ENCODE results near the gene SMARCA4. TPM values are rescaled to one million over a fixed set of nuclear protein-coding genes. Genes with fewer than 3 reads are reported as not detected.
A peak's percentile ranks its signal among the peaks of the same experiment; 100 is the strongest.

Gene SMARCA4
- 10 to 100 TPM; 69.6 to 74.5 TPM for total RNA-seq
- 56.7 TPM for polyA plus RNA-seq (2013, experiment 1 of 2)
- polyA plus RNA-seq (2013, experiment 2 of 2) = 66.0 TPM
- 78.7 to 314 (median 136) reads per million in 172 experiments for total RNA-seq

- H3K36me3 ChIP-seq (ENCODE audit: insufficient read depth, low read length) = no peaks in the 10 kb centered on the region
- peaks cover 46% of the 10 kb centered on the region for H3K4me1 ChIP-seq (ENCODE audit: insufficient read depth, low read length)
- Mint-ChIP-seq H3K4me3 (peak within 1 kb of the TSS; percentile 94), H3K4me1 (ENCODE audit: low read depth) (peaks cover 39% of the 10 kb centered on the region), H3K9me3 (no peaks in the 10 kb centered on the region), H3K27ac (peak within 1 kb of the TSS; percentile 89), H3K27me3 (no peaks in the 10 kb centered on the region), H3K36me3 (ENCODE audit: low read depth) (peaks cover 8% of the 10 kb centered on the region)
- H3K9me3 ChIP-seq (ENCODE audit: control insufficient read depth in 1 of 2, insufficient read depth in 1 of 2, low read length in 2 of 2) = no peaks in the 10 kb centered on the region
- CTCF ChIA-PET = interaction anchor here (1.3 kb wide), 1 partner anchor 18 kb away, joined by 8 read pairs; no protein-coding TSS in a partner anchor
- ATAC-seq (ENCODE audit: poor library complexity) (peak; percentile 75), DNase-seq (peak; percentile 93 to 100 (median 98))
- intact Hi-C loops (cut with DNase I, micrococcal nuclease) = loop anchor here (2.0 to 10.0 kb wide), 3 partner anchors 33 to 134 kb away; partner anchors contain the start of genes TIMM29 (in 1 of the 2) and YIPF2 (in 1 of the 2)
- H3K27me3 ChIP-seq (ENCODE audit: control insufficient read depth in 1 of 2, insufficient read depth in 2 of 2, low read length in 2 of 2) = no peaks in the 10 kb centered on the region
- no peak for TF ChIP-seq CTCF (IDR thresholded peaks at IDR 0.05)
- peak within 1 kb of the TSS; percentile 91 for H3K4me3 ChIP-seq (ENCODE audit: low read length)
- H3K27ac ChIP-seq (ENCODE audit: low read depth in 1 of 2, low read length in 2 of 2) = peak within 1 kb of the TSS; percentile 91 to 92
- POLR2A ChIA-PET = interaction anchor here (0.6 to 1.7 kb wide), 9 partner anchors 13 to 475 kb away, joined by 3 to 8 read pairs (median 4); partner anchors contain the start of genes ODAD3, PRKCSH and TMED1
Observed at GRCh38 chr19:10960314-10961072, at the start of gene SMARCA4. TSS of gene SMARCA4 (plus strand) at chr19:10961030. CDS start at chr19:10984152, 23,122 bp downstream.

- Mint-ChIP-seq H3K9me3 (no peaks in the 10 kb centered on the region), H3K4me1 (ENCODE audit: low read depth) (no peaks in the 10 kb centered on the region), H3K27ac (no peak overlapping the region), H3K36me3 (ENCODE audit: low read depth) (peaks cover 18% of the 10 kb centered on the region), H3K27me3 (no peaks in the 10 kb centered on the region), H3K4me3 (no peak overlapping the region)
- ATAC-seq (ENCODE audit: poor library complexity) = no peak
- ChIA-PET POLR2A (no interaction called here), CTCF (no interaction called here)
- Histone ChIP-seq H3K4me1 (ENCODE audit: insufficient read depth, low read length) (no peaks in the 10 kb centered on the region), H3K27me3 (ENCODE audit: control insufficient read depth in 1 of 2, insufficient read depth in 2 of 2, low read length in 2 of 2) (no peaks in the 10 kb centered on the region), H3K9me3 (ENCODE audit: control insufficient read depth in 1 of 2, insufficient read depth in 1 of 2, low read length in 2 of 2) (no peaks in the 10 kb centered on the region), H3K27ac (ENCODE audit: low read depth in 1 of 2, low read length in 2 of 2) (no peak overlapping the region), H3K4me3 (ENCODE audit: low read length) (no peak overlapping the region), H3K36me3 (ENCODE audit: insufficient read depth, low read length) (peaks cover 43% of the 10 kb centered on the region)
- peak in 1 of 14 experiments; percentile 11 for DNase-seq
- intact Hi-C loops (cut with DNase I, micrococcal nuclease) = no loop called here
- no peak for TF ChIP-seq CTCF (IDR thresholded peaks at IDR 0.05)
Observed at GRCh38 chr19:10911579-10912363, 49.1 kb upstream of the SMARCA4 start.

GRCh38 chr19:10912619-10913018 is 48.2 kb upstream of the SMARCA4 start:
- peaks cover 44% of the 10 kb centered on the region for H3K36me3 ChIP-seq (ENCODE audit: insufficient read depth, low read length)
- peaks cover 15% of the 10 kb centered on the region for H3K36me3 Mint-ChIP-seq (ENCODE audit: low read depth)

More at GRCh38 chr19:10912619-10913018, 48.2 kb upstream of the SMARCA4 start:
- no peaks in the 10 kb centered on the region for H3K4me1 Mint-ChIP-seq (ENCODE audit: low read depth)
- Histone ChIP-seq H3K4me3 (ENCODE audit: low read length) (no peak overlapping the region), H3K9me3 (ENCODE audit: control insufficient read depth in 1 of 2, insufficient read depth in 1 of 2, low read length in 2 of 2) (no peaks in the 10 kb centered on the region), H3K27ac (ENCODE audit: low read depth in 1 of 2, low read length in 2 of 2) (no peak overlapping the region), H3K4me1 (ENCODE audit: insufficient read depth, low read length) (no peaks in the 10 kb centered on the region), H3K27me3 (ENCODE audit: control insufficient read depth in 1 of 2, insufficient read depth in 2 of 2, low read length in 2 of 2) (no peaks in the 10 kb centered on the region)
- DNase-seq (peak in 1 of 14 experiments; percentile 15), ATAC-seq (ENCODE audit: poor library complexity) (no peak)
- H3K27me3 Mint-ChIP-seq = no peaks in the 10 kb centered on the region
- intact Hi-C loops (cut with DNase I, micrococcal nuclease) = no loop called here
- TF ChIP-seq CTCF (IDR thresholded peaks at IDR 0.05) = no peak
- POLR2A ChIA-PET = no interaction called here
- H3K9me3 Mint-ChIP-seq = no peaks in the 10 kb centered on the region
- CTCF ChIA-PET = no interaction called here
- no peak overlapping the region for H3K4me3 Mint-ChIP-seq
- no peak overlapping the region for H3K27ac Mint-ChIP-seq
